GM21576 (cell line): ENCODE measurements around the gene FGFR4.
A peak's percentile ranks its signal among the peaks of the same experiment; 100 is the strongest.

ENCODE experiments used
- ATAC-seq: cut with Tn5 transposase; IDR thresholded peaks from one replicate; pipeline ENCODE4 v1.9.1; 2021; ENCODE audit warnings: mild to moderate bottlenecking, moderate library complexity; ENCODE audit not compliant: unreplicated experiment

Gene FGFR4

GRCh38 chr5:177099422-177100093 is 12.8 kb downstream of the FGFR4 start:
- no peak for ATAC-seq

GRCh38 chr5:177100714-177101121 is 14.0 kb downstream of the FGFR4 start:
- ATAC-seq = no peak

- no peak for ATAC-seq
These were observed 17.0 kb downstream of the FGFR4 start for GRCh38 chr5:177103523-177104253.

GRCh38 chr5:177105691-177106476 is 19.2 kb downstream of the FGFR4 start:
- no peak for ATAC-seq

- no peak for ATAC-seq
These were observed 20.4 kb downstream of the FGFR4 start for GRCh38 chr5:177107159-177107558.

GRCh38 chr5:177109810-177110209 is 23.1 kb downstream of the FGFR4 start:
- no peak for ATAC-seq

- ATAC-seq = no peak
These were observed 25.1 kb downstream of the FGFR4 start for GRCh38 chr5:177111720-177112394.

GRCh38 chr5:177112589-177113220 is 26.0 kb downstream of the FGFR4 start:
- ATAC-seq = no peak

GRCh38 chr5:177113566-177114424 is 27.1 kb downstream of the FGFR4 start:
- ATAC-seq = no peak

GRCh38 chr5:177116631-177117373 is 30.1 kb downstream of the FGFR4 start:
- ATAC-seq = no peak

- no peak for ATAC-seq
These were observed 30.8 kb downstream of the FGFR4 start for GRCh38 chr5:177117441-177118045.

GRCh38 chr5:177122566-177122965 is 35.9 kb downstream of the FGFR4 start:
- no peak for ATAC-seq

GRCh38 chr5:177123789-177124485 is 37.2 kb downstream of the FGFR4 start:
- ATAC-seq = peak; percentile 55

GRCh38 chr5:177124486-177124991 is 37.8 kb downstream of the FGFR4 start:
- peak; percentile 55 for ATAC-seq

GRCh38 chr5:177126771-177127170 is 40.1 kb downstream of the FGFR4 start:
- ATAC-seq = no peak

GRCh38 chr5:177128551-177128981 is 41.9 kb downstream of the FGFR4 start:
- no peak for ATAC-seq

GRCh38 chr5:177130211-177131018 is 43.7 kb downstream of the FGFR4 start:
- ATAC-seq = no peak
